Activated T-helper 1 cell treated with Interleukin-2 at 50 U/mL for 16 hours (primary cell): ENCODE data around the gene PLXNC1.

Source experiments
- DNase-seq: peaks from one replicate; pipeline ENCODE4 v3.0.0-alpha.2; 2020; ENCODE audit warnings: low read depth

The PLXNC1 gene

DNA sequence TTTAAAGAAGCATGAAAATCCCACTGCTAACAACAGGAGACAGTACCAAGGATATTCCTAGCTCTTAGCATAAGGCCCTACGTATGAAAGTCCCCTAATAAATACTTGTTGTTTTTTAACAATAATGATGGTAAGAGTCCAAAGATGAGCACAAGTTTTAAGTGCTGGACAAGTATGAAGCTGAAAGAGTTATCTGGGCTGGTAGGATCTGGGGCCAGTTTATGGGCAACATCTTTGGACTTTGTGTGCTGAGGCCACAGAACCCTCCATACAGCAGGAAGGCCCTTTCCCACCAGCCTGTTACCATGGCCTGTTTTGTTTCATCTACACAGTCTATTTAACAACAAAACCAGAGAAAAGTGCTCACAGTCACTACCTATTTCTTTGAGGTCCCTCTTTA, 12.5 kb upstream of the PLXNC1 start:
- DNase-seq, result no peak

DNA sequence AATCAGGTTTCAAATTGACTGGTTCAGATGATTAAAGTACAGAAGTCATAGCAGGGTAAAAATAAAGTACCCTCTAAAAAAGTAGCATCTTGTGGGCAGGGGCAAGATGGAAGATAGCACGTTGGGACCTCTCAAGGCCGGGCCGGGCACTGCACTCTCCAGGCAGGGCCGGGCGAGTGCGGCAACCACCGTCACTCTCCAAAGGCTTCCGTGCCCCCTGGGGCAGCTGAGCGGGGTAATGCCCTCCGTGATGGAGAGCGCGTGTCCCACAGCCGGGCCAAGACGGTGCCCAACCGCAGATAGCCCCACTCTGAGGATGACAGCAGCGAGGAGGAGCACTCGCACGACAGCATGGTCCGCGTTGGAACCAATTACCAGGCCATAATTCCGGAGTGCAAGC, 8.6 kb upstream of the PLXNC1 start:
- no peak for DNase-seq

DNA sequence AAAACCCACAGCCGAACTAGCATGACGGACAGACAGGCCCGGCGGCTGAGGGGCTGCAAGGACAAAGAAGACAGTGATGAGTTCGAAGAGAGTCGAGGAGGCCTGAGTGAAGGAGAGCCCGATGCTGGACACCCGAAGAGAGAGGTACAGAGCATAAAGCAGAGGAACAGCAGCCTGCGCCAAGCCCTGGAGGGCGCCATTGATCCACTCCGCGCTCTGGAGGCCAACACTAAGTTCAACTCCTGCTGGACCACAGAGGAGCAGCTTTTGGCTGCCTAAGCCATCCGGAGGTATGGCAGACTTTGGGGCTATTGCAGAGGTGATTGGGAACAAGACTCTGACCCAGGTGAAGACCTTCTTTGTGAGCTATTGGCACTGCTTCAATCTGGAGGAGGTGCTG, 7.8 kb upstream of the PLXNC1 start:
- DNase-seq, result no peak

DNA sequence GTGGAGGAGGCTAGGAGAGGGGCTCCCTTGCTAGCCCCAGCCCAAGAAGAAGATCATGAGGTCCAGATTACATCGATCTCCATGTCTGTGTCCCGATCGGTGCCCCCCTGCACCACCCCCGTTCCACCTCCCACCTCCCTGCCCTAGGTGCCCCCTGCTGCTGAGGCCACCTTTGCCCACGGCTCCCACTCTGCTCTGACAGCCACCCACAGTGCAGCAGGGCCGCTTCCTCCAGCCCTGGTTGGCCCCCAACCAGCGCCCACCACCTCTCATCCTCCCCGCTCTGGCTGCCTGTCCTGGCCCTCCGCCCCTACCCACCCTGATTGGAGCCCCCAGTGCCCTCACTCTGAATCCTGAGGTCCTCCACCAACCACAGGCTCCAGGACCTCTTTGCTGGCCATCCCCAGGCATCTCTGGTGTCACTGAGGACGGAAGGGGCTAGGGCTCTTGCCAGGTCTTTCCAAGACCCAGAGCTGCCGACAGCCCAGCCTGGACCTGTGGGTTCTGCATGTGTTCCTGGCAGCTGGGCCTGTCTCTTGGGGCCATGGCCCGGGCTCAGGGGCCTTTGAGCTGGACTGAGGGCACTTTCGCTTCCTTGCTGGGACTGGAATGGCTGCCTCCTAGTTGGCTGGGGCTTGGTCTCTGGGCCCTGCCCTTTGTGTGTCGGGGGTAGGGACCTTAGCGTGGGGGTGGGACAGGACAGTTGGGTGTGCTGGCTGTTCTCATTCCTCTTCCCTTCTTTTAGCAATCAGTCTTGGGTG, 7.2 kb upstream of the PLXNC1 start:
- DNase-seq, result no peak

DNA sequence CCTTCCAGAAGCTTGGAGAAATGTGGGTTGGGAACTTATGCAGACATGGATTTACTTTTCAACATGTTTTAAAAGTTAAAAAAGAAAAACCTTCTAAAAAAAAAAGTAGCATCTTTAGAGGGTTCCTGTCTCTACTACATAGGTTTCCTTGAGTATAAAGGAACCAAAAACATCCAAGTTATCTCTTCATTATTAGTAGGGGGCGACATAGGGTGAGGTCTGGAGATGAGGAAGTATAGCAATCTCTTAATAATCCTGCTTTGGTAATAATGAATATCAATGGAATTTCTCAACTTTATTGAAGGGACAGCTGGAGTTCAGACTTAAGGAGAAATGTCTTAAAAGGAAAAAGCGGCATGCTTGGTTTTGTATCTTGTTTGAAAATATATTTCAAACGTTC, 6.5 kb upstream of the PLXNC1 start:
- no peak for DNase-seq

DNA sequence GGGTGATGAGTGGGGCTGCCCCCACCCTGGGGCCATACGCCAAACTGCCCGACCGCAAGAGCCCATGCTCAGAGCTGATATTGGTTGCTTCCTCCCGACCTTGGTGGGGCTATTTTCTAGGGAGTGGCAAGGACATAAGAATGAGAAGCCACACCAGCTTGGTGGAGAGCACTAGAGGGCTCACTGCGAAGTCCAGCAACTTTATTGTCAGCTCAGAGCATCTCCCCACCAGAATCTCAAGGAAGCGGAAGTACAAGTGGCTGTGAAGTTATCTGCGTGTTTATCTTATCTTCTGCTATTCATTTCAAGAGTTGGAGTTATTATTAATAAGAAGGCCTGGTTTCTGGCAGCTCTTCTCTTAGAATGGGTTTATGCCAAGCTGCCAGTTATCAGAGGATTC, 4.9 kb upstream of the PLXNC1 start:
- DNase-seq, result no peak

DNA sequence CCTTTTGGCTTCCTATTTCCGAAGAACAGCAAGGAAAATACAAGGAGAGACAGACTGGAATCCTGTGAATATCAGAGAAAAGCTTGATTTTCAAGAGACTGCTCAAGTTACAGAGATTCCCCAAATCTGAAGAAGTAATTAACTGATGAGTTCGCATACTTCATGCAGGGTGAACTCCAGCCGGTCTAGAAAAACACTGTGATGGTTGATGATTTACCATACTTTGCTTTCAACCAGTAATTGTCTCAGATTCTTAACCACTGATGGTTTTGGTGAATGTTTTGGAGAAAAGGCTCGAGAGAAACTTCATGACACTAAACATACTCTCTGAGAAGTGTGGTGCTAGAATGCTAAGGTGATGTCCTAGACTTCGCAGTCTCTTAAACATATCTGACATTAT, 4.4 kb upstream of the PLXNC1 start:
- no peak for DNase-seq

DNA sequence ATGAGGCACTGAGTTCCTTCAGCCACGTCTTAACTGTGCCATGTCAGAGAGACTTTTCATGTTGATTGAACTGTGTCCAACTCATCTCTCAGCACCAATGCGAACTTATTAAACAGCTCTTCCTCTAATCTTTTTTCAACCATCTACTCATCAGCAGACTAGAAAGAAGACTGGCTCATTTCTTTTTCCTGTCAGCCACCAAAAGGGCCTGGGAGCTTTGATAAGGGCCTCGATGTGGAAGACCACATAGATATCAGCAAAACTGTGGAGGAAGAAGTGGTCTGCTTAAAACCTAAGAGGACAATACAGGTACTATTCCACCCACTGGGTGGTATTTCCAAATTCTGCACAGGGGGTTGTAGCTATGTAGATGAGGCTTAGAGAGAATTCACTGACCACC, 3.6 kb upstream of the PLXNC1 start:
- DNase-seq, result no peak

DNA sequence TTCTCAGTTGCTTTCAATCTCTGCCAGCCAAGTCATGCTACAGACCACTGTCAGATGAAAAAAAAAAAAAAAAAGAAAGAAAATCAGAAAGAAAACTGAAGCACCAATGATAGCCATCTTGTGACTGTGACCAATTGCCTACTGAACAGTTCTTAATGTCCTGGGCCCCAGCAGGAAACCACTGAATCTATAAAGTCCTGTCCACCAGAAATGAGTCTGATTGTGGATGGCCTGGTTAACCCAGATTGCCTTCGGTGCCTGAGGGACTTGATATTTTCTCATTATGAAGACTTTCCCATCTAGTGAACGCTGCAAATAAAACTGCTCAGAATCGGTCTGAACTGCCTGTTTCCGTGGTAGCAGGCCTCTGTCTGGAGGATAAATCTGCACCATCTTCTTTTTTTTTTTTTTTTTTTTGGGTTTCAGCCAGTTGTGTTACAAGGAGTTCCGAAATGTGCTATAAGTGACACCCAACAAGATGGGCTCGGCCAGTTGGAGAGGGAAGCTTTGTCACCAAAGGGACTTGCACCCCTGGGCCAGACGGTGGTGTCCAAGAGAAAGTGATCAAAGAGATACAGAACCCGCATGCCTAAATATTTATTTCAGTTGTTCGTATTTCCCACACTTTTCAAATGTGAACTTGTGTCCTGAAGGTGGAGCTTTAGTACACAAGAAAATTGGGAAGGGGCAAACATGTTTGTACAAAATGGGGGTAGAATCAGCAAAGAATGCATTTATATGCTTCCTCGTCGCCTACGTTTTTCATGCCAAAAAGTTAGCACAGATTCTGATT, 3.0 kb upstream of the PLXNC1 start:
- DNase-seq, result no peak

DNA sequence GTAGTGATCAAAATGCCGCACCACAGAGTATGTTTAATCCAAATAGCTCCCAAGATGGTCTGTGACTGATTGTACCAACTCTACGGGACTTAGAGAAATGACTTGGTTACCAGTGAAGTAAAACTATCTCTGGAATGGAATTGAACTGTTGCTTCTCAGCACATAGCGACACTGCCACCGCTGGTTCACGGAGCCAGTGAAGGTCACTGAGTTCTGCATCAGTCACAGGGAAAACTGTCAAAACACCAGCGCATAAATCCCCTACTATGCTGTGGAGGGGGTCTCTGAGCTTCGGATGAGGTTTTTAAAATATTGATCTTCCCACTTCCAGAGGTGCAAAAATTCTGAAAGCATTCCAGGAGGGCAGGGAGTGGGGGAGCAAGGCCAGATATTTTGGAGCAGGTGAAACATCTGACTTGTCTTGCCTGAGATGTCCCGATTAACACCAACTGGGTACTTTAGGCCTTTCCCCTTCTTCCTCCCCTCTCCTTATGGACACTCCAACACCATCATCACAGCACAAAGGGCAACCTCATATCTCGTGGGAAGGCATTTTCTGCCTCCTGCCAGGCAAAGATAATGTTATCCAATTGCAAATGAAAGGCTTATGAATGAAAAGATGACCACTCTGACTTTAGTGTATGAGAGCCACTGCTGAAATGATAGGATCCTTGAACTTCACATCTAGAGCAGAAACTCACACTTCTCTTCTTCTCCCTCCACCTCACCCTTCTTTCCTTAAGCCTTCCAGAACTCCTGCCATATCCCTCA, 2.0 kb upstream of the PLXNC1 start:
- no peak for DNase-seq

DNA sequence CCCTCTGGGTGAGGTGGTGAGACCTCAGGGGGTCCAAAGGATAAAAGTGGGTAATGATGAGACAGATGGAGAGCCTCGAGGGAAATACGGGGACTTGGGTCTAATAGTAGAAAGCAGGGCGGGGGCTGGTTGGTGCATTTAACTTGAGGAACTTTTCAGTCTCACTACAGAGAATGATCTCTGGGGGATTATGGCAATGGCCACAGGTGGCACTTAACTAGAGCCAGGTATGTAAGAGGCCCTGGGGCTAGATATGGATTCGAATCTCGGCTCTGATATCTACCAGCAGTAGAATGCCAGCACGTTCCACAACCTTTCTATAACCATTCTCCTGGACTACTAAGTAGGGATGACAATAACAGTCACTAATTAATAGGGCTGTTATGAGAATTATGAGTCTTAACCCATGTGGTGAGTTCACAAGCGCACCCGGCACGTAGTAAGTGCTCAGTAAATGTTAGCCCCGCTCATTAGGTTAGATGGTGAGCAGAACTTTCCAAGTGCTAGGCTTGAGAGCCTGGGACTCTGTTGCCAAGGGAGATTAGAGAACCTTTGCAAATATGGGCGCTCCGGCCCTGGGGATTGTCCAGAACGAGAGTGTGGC, 888 bp upstream of the PLXNC1 start:
- DNase-seq, result no peak

DNA sequence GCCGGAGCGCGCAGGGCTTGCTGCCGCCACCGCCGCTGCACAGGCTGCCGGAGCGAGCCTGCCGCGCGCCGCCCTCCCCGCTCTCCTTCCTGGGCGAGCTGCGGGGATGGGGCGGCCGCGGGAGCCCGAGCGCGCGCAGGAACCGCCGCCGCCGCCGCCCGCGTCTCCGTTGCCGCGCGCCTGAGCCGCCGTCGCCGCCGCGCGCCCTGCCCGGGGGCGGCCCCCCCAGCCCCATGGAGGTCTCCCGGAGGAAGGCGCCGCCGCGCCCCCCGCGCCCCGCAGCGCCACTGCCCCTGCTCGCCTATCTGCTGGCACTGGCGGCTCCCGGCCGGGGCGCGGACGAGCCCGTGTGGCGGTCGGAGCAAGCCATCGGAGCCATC, 352 bp downstream of the PLXNC1 start:
- no peak for DNase-seq

DNA sequence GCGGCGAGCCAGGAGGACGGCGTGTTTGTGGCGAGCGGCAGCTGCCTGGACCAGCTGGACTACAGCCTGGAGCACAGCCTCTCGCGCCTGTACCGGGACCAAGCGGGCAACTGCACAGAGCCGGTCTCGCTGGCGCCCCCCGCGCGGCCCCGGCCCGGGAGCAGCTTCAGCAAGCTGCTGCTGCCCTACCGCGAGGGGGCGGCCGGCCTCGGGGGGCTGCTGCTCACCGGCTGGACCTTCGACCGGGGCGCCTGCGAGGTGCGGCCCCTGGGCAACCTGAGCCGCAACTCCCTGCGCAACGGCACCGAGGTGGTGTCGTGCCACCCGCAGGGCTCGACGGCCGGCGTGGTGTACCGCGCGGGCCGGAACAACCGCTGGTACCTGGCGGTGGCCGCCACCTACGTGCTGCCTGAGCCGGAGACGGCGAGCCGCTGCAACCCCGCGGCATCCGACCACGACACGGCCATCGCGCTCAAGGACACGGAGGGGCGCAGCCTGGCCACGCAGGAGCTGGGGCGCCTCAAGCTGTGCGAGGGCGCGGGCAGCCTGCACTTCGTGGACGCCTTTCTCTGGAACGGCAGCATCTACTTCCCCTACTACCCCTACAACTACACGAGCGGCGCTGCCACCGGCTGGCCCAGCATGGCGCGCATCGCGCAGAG, 873 bp downstream of the PLXNC1 start:
- DNase-seq, result peak; percentile 24

DNA sequence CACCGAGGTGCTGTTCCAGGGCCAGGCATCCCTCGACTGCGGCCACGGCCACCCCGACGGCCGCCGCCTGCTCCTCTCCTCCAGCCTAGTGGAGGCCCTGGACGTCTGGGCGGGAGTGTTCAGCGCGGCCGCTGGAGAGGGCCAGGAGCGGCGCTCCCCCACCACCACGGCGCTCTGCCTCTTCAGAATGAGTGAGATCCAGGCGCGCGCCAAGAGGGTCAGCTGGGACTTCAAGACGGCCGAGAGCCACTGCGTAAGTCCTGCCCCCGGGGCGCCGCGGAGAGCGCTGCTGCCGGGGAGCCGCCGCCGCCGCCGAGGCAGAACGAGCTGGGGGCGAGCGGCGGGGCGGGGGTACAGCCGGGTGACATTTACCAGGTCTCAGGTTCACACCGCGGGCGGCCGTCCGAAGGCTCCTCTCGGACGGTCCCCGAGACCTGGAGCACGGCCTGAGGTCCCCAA, 1.4 kb downstream of the PLXNC1 start:
- no peak for DNase-seq

DNA sequence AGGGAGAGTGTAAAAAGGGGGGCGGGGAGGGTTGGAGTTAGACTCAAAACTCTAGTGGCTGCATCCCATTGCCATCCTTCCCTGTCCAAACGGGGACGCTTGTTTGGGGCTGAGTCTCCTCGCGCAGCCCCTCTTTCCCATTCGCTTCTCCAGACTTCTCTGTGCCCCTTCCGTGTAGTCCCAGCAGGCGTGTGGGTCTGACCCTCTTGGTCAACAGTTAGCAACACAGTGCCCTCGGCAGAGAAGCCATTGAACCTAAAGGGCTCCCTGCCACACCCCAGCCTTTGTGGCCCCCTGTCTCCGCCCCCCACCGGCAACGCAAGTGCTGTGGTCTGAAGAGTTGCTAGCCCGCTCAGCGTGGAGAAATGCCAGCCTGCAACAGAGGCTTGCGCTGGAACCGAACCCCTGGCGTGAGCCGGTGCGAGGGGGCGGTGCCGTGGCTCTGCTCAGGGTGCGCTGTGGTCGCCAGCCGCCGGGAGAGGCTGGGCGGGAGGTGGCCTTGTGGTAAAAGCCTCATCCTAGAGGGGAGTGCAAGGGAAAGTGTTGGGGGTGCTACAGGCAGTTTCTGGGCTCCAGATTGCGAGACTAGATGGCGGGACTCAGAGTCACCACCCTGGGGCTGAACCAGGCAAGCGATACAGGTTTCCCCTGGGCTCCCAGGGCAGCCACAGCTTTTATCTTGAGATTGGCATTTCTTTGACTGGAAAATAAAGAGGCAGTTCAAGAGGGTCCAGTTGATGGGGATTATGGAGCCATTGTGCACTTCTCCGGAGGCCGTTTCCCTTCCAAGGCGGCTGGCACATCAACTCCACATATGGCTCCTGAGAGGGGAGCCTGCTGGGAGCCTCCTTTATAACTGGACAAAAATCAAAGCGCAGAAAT, 2.1 kb downstream of the PLXNC1 start:
- DNase-seq, result peak; percentile 15

DNA sequence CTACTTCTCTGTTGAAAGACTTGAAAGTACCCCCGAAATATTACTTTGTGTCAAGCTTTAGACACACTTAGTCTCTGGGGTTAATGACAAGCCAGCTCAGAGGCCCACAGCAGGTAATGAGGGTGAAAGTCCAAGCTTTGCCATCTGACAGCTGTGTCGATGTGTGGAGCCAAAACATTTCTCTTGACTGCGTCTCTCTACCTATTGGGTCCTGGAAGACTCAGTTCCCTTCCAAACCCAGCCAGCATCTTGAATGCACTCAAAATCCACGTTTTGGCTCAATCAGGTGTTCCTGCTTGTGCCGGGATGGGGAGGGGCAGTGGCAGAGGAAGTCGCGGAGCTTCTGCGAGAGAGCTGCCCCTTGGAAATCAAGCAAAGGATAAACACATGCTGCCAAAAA, 3.2 kb downstream of the PLXNC1 start:
- DNase-seq, result no peak

DNA sequence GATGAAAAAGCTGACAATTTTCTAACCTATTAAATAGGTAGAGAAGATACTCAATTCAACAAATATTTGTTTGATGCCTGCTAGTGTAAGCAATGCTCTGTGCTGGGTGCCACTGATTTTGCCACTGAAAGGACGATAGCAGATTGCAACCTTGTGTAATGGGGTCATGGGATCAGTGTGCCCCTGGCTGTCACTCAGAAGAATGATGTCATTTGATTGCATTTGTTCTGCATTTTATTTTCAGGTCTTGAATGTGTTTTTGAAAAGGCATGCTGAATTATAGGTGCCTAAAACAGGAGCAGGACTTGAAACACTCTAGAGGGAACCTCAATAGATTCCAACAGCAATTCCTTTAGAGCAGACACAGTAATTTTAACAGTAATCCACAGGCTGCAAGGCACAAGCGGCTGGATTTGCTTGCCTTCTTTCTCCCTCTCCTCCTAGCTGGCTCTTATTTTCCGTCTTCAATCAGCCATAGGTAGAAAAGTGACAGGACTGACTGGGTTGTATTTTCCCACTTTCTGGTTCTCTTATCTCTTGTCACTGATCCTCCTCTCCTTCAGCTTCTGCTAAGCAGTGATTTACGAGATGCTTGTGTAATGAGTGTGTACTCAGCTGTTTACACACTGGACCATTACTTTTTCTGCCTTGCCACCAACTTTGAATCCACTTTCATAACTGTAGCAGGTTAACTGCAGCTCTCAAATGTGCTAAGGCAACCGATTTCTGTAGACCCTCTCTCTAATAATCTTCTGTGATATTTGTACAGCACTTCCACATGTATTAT, 4.1 kb downstream of the PLXNC1 start:
- DNase-seq, result no peak

DNA sequence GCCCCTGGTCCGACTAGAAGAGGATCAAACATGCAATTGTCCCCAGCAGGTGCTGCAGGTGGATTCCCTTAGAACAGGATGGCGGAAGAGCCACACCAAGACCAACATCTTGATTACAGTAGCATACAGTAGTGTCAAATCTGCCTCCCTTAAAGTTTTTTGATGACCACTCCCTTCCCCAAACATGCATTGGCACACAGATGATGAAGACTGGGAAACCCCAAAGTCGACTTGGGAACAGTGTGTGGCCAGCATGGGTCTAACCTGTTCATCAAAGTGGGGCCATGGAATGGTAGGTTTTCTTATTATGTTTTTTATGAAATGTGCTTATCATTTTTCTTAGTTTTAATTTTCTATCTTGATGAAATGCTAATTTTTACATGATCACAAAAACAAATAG, 8.8 kb downstream of the PLXNC1 start:
- no peak for DNase-seq

DNA sequence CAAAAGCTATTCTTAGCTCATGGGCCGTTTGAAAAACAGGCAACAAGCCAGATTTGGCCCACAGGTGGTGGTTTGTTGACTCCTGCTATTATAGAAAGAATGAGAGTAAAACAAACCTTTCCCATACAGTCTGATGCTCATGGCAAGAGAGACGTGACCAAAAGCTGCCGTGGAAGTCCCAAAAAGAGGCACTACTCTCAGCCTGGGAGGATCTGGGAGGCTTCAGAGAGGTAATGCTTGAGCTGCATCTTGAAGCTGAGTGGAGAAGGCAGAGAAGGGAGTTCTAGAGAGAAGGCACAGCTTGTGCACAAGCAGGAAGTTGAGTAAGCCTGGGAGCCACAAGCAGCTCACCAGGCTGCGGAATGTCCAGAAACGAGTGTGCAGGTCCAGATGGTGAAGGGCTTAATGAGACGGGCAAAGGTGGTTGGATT, 9.6 kb downstream of the PLXNC1 start:
- DNase-seq, result no peak

DNA sequence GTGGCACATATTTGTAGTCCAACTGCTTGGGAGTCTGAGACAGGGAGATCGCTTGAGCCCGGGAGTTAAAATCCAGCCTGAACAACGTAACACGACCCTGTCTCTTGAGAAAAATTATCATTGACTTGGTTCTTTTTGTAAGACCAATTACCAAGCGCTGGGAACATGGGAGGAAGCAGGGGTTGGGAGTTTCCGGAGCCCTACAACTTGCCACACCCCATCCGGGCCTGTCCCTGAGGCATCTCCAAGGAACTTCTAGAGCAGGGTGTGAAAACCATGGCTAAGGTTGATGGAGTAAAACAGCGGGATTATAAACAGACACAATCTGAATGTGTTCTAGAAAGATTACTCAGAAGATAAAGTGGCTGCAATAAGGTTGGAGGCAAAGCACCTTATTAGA, 10.3 kb downstream of the PLXNC1 start:
- no peak for DNase-seq
